Measurements from ENCODE around the gene ZNF213. TPM values are rescaled to one million over a fixed set of nuclear protein-coding genes. Genes with fewer than 3 reads are reported as not detected.

The ZNF213 gene
- total and polyA plus RNA-seq, 4 donors = 7.8 to 13.1 (median 11.5) TPM

- peak overlapping the region; percentile 6 to 93 for H3K27ac ChIP-seq (ENCODE audit: low read depth in 1 of 2, low read length in 1 of 2)
- no peak for TF ChIP-seq CTCF (IDR thresholded peaks at IDR 0.05; ENCODE audit: control extremely low read depth, extremely low read depth)
- peak overlapping the region in 1 of 2 donors; percentile 61 for H3K9ac ChIP-seq (ENCODE audit: insufficient read depth in 1 of 2, low read length in 2 of 2)
- H3K36me3 ChIP-seq (ENCODE audit: control insufficient read depth in 4 of 4, insufficient read depth in 4 of 4, low read length in 4 of 4) = no peaks in the 10 kb centered on the region
- ATAC-seq (ENCODE audit: insufficient read depth, low FRiP score) = peak; percentile 13
- DNase-seq = peak; percentile 76 to 83 (median 80)
- H3K4me1 ChIP-seq (ENCODE audit: control insufficient read depth in 5 of 5, insufficient read depth in 5 of 5, low read length in 5 of 5) = peaks cover 0 to 17% (median 8%) of the 10 kb centered on the region in 5 donors
- peaks cover 0 to 34% (median 14%) of the 10 kb centered on the region in 3 donors for H3K27me3 ChIP-seq (ENCODE audit: control insufficient read depth in 3 of 3, insufficient read depth in 3 of 3, low read length in 2 of 3)
- 1% methylated on average over 59 of the region's 59 CpGs for WGBS, 2 donors
- peak overlapping the region; percentile 79 for H3K4me3 ChIP-seq
- peaks cover 0 to 4% (median 1%) of the 10 kb centered on the region in 4 donors for H3K9me3 ChIP-seq (ENCODE audit: control insufficient read depth in 4 of 4, insufficient read depth in 3 of 4, low read length in 3 of 4)
These were observed 22.6 kb downstream of the ZNF213 start for GRCh38 chr16:3157229-3158025.

- WGBS, 2 donors = 0% methylated on average over 26 to 27 of the region's 27 CpGs
These were observed 23.2 kb downstream of the ZNF213 start for GRCh38 chr16:3158026-3158509.

GRCh38 chr16:3158510-3159314 is 23.9 kb downstream of the ZNF213 start:
- Histone ChIP-seq H3K36me3 (ENCODE audit: control insufficient read depth in 4 of 4, insufficient read depth in 4 of 4, low read length in 4 of 4) (no peaks in the 10 kb centered on the region), H3K27ac (ENCODE audit: low read depth in 1 of 2, low read length in 1 of 2) (peak overlapping the region; percentile 81 to 93), H3K9me3 (ENCODE audit: control insufficient read depth in 4 of 4, insufficient read depth in 3 of 4, low read length in 3 of 4) (peaks cover 0 to 4% (median 1%) of the 10 kb centered on the region in 4 donors), H3K4me3 (peak overlapping the region; percentile 79), H3K9ac (ENCODE audit: insufficient read depth in 1 of 2, low read length in 2 of 2) (no peak overlapping the region), H3K27me3 (ENCODE audit: control insufficient read depth in 3 of 3, insufficient read depth in 3 of 3, low read length in 2 of 3) (peaks cover 0 to 38% (median 16%) of the 10 kb centered on the region in 3 donors), H3K4me1 (ENCODE audit: control insufficient read depth in 5 of 5, insufficient read depth in 5 of 5, low read length in 5 of 5) (peaks cover 0 to 14% (median 8%) of the 10 kb centered on the region in 5 donors)
- ATAC-seq (ENCODE audit: insufficient read depth, low FRiP score) = peak; percentile 86
- DNase-seq = peak; percentile 70 to 78 (median 76)
- no peak for TF ChIP-seq CTCF (IDR thresholded peaks at IDR 0.05; ENCODE audit: control extremely low read depth, extremely low read depth)
- WGBS, 2 donors = 1% methylated on average over 63 to 70 of the region's 70 CpGs

More at GRCh38 chr16:3158026-3158509, 23.2 kb downstream of the ZNF213 start:
- Histone ChIP-seq H3K9ac (ENCODE audit: insufficient read depth in 1 of 2, low read length in 2 of 2) (peak overlapping the region in 1 of 2 donors; percentile 61), H3K36me3 (ENCODE audit: control insufficient read depth in 4 of 4, insufficient read depth in 4 of 4, low read length in 4 of 4) (no peaks in the 10 kb centered on the region), H3K27ac (ENCODE audit: low read depth in 1 of 2, low read length in 1 of 2) (peak overlapping the region; percentile 81 to 93), H3K4me3 (peak overlapping the region; percentile 79), H3K4me1 (ENCODE audit: control insufficient read depth in 5 of 5, insufficient read depth in 5 of 5, low read length in 5 of 5) (peaks cover 0 to 14% (median 8%) of the 10 kb centered on the region in 5 donors), H3K9me3 (ENCODE audit: control insufficient read depth in 4 of 4, insufficient read depth in 3 of 4, low read length in 3 of 4) (peaks cover 0 to 4% (median 1%) of the 10 kb centered on the region in 4 donors), H3K27me3 (ENCODE audit: control insufficient read depth in 3 of 3, insufficient read depth in 3 of 3, low read length in 2 of 3) (peaks cover 0 to 38% (median 14%) of the 10 kb centered on the region in 3 donors)
- ATAC-seq (ENCODE audit: insufficient read depth, low FRiP score) (peak; percentile 12), DNase-seq (peak in 2 of 3 donors; percentile 21 to 30)
- TF ChIP-seq CTCF (IDR thresholded peaks at IDR 0.05; ENCODE audit: control extremely low read depth, extremely low read depth) = no peak
